ENCODE results near the gene KLHL29. TPM values are rescaled to one million over a fixed set of nuclear protein-coding genes. Genes with fewer than 3 reads are reported as not detected.

KLHL29 gene
- total RNA-seq, 1 experiment from 2014 or later = 16.7 TPM

DNA sequence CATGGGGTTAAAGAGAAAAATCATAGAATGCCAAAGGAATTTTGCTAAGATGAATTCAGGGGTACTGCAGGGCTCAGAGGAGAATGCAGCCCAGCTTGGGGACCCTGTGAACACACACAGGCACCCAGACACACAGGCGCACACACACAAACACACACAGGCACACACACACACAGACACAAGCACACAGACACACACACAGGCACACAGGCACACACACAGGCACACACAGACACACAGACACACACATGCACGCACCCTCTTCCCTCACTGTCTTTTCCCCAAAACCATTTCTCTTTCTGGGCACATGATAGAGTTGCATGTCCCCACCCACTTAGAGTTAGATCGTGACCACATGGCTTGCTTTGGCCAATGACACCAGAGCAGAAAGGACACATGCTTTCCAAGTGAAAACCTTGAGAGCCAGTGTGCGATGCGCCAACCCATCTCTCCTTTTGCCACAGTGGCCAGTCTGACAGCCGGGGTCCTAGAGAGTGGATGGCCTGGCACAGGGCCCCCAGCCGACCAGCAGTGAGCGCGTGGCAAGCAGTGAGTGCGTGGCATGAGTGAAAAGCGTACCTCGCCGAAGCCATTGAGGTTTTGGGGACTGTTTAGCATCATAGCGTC, 163.3 kb downstream of the KLHL29 start:
- TF ChIP-seq SIN3A (IDR thresholded peaks at IDR 0.05; ENCODE audit: low read depth) = no peak
- TF ChIP-seq ELF1 (IDR thresholded peaks at IDR 0.05; ENCODE audit: borderline replicate concordance, low read depth) = no peak
- TF ChIP-seq EGR1 (IDR thresholded peaks at IDR 0.05; ENCODE audit: low read depth) = no peak
- no peak for TF ChIP-seq SP1 (IDR thresholded peaks at IDR 0.05; ENCODE audit: low read depth)
- TF ChIP-seq TCF7L2 (IDR thresholded peaks at IDR 0.05; ENCODE audit: borderline replicate concordance, extremely low read depth, insufficient read depth, insufficient read length) = no peak
- TF ChIP-seq SRF (IDR thresholded peaks at IDR 0.05; ENCODE audit: low read depth) = no peak
- TF ChIP-seq ZFX (IDR thresholded peaks at IDR 0.05) = no peak
- TF ChIP-seq ZNF274 (IDR thresholded peaks at IDR 0.05; ENCODE audit: low read depth, low read length) = no peak
- no peak for TF ChIP-seq POLR2A (IDR thresholded peaks at IDR 0.05; ENCODE audit: borderline replicate concordance, extremely low read depth, insufficient read depth, insufficient read length)
- ChIA-PET POLR2A (no interaction called here), CTCF (no interaction called here), RAD21 (ENCODE audit: low non-redundant PET in 1 of 2, low total read pairs in 2 of 2, uncharacterized antibody in 2 of 2, unreplicated experiment in 2 of 2) (no interaction called here)
- H3K36me3 ChIP-seq (ENCODE audit: control insufficient read depth in 1 of 2, insufficient read depth in 2 of 2, low read length in 2 of 2) = no peaks in the 10 kb centered on the region
- ATAC-seq = peak; percentile 52
- no peaks in the 10 kb centered on the region for H3K27me3 ChIP-seq (ENCODE audit: insufficient read depth, low read length)
- intact Hi-C loops (cut with micrococcal nuclease) = no loop called here
- no peak overlapping the region for H3K27ac ChIP-seq (ENCODE audit: low read depth, low read length)
- H3K4me3 ChIP-seq (replicated peaks in 1 of 2; ENCODE audit: low read depth in 1 of 2, low read length in 2 of 2) = no peak overlapping the region
- H4K20me1 ChIP-seq (ENCODE audit: insufficient read depth) = no peaks in the 10 kb centered on the region
- DNase-seq (ENCODE audit: low read depth, low spot score) = no peak
- no peak overlapping the region for H3K4me2 ChIP-seq (ENCODE audit: low read length)
- H3K4me1 ChIP-seq (ENCODE audit: control insufficient read depth in 1 of 2, insufficient read depth in 2 of 2, low read length in 2 of 2) = peaks cover 0 to 14% of the 10 kb centered on the region in 2 experiments; a peak in 1 of 4 replicates
- no peaks in the 10 kb centered on the region for H3K9me3 ChIP-seq (ENCODE audit: control insufficient read depth in 1 of 2, insufficient read depth in 1 of 2, low read depth in 1 of 2, low read length in 2 of 2)
- H2AFZ ChIP-seq (ENCODE audit: low read depth, low read length, poor library complexity, severe bottlenecking) = no peak overlapping the region
- no TSS peak for BruUV-seq (replicated peaks)
- no peaks in the 10 kb centered on the region for H3K9me2 ChIP-seq (ENCODE audit: insufficient read depth)
- no peaks in the 10 kb centered on the region for H3K79me2 ChIP-seq (ENCODE audit: insufficient read depth, low read length)
- H3K9ac ChIP-seq (ENCODE audit: low read length) = no peak overlapping the region

DNA sequence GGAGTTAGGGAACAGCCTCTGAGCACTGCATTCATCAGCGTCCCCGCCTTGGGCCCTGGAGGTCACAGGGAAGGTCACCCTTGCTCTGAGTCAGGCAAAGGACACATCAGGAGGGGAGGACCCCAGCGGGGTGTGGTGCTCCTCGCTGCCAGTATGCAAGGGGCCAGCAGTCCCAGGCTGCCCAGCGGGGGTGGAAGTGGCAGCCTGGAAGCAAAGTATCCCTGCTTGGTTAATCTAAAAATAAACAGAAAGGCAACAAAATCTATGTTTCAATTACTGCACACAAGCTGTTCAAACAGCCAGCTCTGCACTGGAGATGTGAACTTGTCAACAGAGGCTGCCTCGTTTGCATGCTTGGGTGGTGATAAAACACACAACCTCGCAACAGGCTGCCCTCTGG, 164.1 kb downstream of the KLHL29 start:
- Histone ChIP-seq H3K4me1 (ENCODE audit: control insufficient read depth in 1 of 2, insufficient read depth in 2 of 2, low read length in 2 of 2) (peaks cover 0 to 14% of the 10 kb centered on the region in 2 experiments; a peak in 1 of 4 replicates), H3K27me3 (ENCODE audit: insufficient read depth, low read length) (no peaks in the 10 kb centered on the region), H3K9me3 (ENCODE audit: control insufficient read depth in 1 of 2, insufficient read depth in 1 of 2, low read depth in 1 of 2, low read length in 2 of 2) (no peaks in the 10 kb centered on the region), H3K4me3 (replicated peaks in 1 of 2; ENCODE audit: low read depth in 1 of 2, low read length in 2 of 2) (no peak overlapping the region), H3K4me2 (ENCODE audit: low read length) (no peak overlapping the region), H3K79me2 (ENCODE audit: insufficient read depth, low read length) (no peaks in the 10 kb centered on the region), H3K27ac (ENCODE audit: low read depth, low read length) (no peak overlapping the region), H2AFZ (ENCODE audit: low read depth, low read length, poor library complexity, severe bottlenecking) (no peak overlapping the region), H4K20me1 (ENCODE audit: insufficient read depth) (no peaks in the 10 kb centered on the region), H3K9ac (ENCODE audit: low read length) (no peak overlapping the region), H3K36me3 (ENCODE audit: control insufficient read depth in 1 of 2, insufficient read depth in 2 of 2, low read length in 2 of 2) (no peaks in the 10 kb centered on the region), H3K9me2 (ENCODE audit: insufficient read depth) (no peaks in the 10 kb centered on the region)
- BruUV-seq (replicated peaks) = no TSS peak
- ATAC-seq (no peak), DNase-seq (ENCODE audit: low read depth, low spot score) (no peak)
- intact Hi-C loops (cut with micrococcal nuclease) = no loop called here
- ChIA-PET RAD21 (ENCODE audit: low non-redundant PET in 1 of 2, low total read pairs in 2 of 2, uncharacterized antibody in 2 of 2, unreplicated experiment in 2 of 2) (no interaction called here), POLR2A (no interaction called here), CTCF (no interaction called here)
- TF ChIP-seq ELF1 (IDR thresholded peaks at IDR 0.05; ENCODE audit: borderline replicate concordance, low read depth) (no peak), CEBPB (IDR thresholded peaks at IDR 0.05; ENCODE audit: low read depth) (no peak), ZNF274 (IDR thresholded peaks at IDR 0.05; ENCODE audit: low read depth, low read length) (no peak), EZH2phosphoT487 (IDR thresholded peaks at IDR 0.05; ENCODE audit: borderline replicate concordance) (no peak), SP1 (IDR thresholded peaks at IDR 0.05; ENCODE audit: low read depth) (no peak), EZH2 (IDR thresholded peaks at IDR 0.05) (no peak), EGR1 (IDR thresholded peaks at IDR 0.05; ENCODE audit: low read depth) (no peak), RAD21 (IDR thresholded peaks at IDR 0.05; ENCODE audit: low read depth) (no peak), YY1 (IDR thresholded peaks at IDR 0.05; ENCODE audit: extremely low read depth, insufficient replicate concordance, low read depth, low read length) (no peak), SIN3A (IDR thresholded peaks at IDR 0.05; ENCODE audit: low read depth) (no peak), SRF (IDR thresholded peaks at IDR 0.05; ENCODE audit: low read depth) (no peak)
- TF ChIP-seq, protein P1, sequence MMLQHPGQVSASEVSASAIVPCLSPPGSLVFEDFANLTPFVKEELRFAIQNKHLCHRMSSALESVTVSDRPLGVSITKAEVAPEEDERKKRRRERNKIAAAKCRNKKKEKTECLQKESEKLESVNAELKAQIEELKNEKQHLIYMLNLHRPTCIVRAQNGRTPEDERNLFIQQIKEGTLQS (IDR thresholded peaks at IDR 0.05) = no peak
- TF ChIP-seq, protein P2, sequence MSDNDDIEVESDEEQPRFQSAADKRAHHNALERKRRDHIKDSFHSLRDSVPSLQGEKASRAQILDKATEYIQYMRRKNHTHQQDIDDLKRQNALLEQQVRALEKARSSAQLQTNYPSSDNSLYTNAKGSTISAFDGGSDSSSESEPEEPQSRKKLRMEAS (IDR thresholded peaks at IDR 0.05) = no peak
- TF ChIP-seq, protein P3, sequence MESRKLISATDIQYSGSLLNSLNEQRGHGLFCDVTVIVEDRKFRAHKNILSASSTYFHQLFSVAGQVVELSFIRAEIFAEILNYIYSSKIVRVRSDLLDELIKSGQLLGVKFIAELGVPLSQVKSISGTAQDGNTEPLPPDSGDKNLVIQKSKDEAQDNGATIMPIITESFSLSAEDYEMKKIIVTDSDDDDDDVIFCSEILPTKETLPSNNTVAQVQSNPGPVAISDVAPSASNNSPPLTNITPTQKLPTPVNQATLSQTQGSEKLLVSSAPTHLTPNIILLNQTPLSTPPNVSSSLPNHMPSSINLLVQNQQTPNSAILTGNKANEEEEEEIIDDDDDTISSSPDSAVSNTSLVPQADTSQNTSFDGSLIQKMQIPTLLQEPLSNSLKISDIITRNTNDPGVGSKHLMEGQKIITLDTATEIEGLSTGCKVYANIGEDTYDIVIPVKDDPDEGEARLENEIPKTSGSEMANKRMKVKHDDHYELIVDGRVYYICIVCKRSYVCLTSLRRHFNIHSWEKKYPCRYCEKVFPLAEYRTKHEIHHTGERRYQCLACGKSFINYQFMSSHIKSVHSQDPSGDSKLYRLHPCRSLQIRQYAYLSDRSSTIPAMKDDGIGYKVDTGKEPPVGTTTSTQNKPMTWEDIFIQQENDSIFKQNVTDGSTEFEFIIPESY (IDR thresholded peaks at IDR 0.05; ENCODE audit: extremely low read depth, insufficient replicate concordance, low read length) = no peak
